Epidermal melanocyte (primary cell): Measurements from ENCODE around the gene CTNNA1.

ENCODE experiments used
- DNase-seq: peaks from one replicate; pipeline ENCODE4 v3.0.0; 2011; ENCODE audit warnings: low spot score; ENCODE audit not compliant: insufficient read length

Gene CTNNA1

GRCh38 chr5:138927544-138927943, 174.3 kb downstream of the CTNNA1 start:
- no peak for DNase-seq

DNA sequence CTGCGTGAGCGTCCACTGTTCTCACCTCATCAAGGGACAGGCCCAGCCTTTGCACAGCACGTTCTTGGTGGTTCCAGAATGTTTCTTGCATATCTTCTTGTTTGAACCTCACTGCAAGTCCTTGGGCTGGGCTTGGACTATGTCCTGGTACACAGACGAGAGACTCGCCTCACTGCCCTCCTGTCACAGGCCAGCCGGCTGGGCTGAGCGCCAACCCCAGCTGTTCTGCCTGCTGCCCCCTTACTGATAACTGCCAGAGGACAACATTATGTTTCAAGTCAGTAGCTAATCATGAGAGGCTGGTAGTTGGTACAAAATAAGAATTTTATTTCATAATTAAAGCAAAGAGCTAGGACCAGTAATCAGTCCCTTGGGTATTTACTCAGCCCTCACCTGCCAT, 174.8 kb downstream of the CTNNA1 start:
- DNase-seq, result no peak

GRCh38 chr5:138929571-138929955, 176.3 kb downstream of the CTNNA1 start:
- peak; percentile 96 for DNase-seq

DNA sequence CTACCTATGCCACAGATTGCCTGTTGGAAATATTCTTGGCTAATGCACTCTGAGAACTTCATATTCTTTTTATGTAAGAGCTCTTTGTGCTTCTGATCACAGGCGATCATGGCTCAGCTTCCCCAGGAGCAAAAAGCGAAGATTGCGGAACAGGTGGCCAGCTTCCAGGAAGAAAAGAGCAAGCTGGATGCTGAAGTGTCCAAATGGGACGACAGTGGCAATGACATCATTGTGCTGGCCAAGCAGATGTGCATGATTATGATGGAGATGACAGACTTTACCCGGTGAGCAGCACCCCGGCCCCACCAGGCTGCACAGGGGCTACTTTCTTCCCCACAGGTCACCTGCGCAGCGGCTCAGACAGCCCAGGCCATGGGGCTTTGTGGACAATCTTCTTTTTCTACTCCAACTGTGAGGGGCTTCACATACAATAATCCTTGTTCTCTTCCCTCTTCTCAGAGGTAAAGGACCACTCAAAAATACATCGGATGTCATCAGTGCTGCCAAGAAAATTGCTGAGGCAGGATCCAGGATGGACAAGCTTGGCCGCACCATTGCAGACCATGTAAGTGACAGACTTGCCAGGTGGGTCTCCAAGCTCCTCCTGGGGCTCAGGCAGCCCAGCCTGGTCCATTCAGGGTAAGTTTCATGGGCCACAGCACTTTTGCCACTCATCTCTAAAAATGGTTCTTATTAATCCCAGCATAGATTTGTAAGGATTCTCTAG, 177.3 kb downstream of the CTNNA1 start:
- no peak for DNase-seq

DNA sequence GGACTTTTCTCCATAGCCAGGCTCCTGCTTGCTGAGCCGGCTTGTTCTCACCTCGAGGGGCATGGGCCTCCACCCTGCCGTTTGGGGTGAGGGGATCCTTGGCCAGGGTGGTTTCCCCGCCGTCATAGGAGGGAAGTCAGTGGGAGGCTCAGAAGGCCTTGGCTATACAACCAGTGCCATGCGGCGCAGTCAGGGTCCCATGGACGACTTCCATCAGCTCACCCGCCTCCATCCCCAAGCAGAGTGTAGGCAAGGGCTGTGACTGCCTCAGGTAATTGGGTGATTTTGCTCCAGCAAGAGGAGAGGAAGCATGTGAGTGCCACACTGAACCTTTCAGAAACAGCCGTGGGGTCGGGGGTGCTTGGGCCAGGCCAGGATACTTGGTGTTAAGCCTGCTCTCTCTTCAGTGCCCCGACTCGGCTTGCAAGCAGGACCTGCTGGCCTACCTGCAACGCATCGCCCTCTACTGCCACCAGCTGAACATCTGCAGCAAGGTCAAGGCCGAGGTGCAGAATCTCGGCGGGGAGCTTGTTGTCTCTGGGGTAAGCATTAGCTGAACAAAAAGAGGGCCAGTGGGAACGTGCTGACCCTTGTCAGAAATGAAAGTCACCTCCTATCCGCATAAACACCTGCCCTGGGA, 179.1 kb downstream of the CTNNA1 start:
- no peak for DNase-seq

GRCh38 chr5:138933522-138934290, 180.5 kb downstream of the CTNNA1 start:
- no peak for DNase-seq

DNA sequence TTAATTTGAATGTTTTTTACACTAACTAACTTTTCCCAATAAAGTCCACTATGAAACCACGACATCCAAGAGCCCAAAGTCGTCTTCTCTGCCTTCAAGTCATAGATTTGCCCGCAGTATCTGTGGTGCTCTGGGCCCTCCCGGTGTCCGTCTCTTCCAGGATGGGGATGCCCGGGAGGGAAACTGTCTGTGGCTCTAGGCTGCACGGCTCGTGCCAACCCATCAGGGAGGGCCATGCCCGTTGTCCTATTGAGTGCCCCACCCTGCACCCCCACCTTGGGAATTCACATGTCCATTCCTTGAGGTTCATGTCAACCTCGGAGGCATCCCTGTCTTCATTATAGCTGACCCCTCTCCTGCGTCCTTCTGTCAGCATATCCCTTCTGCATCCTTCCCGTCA, 181.7 kb downstream of the CTNNA1 start:
- no peak for DNase-seq

DNA sequence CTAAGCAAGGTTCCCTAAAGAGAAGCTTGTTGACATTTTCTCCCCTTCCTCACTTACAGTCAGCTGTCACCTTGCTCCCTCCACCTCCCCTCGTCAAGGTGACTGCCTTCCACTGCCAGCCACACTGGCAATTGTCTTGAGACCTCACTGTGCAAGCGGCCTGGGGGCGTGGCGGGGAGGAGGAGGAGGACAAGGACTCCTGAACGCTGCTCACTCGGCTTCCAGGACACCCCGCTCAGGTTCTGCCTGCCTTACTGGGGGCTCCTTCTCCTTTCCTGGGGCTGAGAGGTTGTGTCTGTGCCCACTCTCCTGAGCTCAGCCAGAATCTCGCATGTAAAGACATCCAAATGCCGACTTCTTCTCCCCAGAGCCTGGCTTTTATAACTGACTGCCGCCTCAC, 182.2 kb downstream of the CTNNA1 start:
- DNase-seq, result no peak

DNA sequence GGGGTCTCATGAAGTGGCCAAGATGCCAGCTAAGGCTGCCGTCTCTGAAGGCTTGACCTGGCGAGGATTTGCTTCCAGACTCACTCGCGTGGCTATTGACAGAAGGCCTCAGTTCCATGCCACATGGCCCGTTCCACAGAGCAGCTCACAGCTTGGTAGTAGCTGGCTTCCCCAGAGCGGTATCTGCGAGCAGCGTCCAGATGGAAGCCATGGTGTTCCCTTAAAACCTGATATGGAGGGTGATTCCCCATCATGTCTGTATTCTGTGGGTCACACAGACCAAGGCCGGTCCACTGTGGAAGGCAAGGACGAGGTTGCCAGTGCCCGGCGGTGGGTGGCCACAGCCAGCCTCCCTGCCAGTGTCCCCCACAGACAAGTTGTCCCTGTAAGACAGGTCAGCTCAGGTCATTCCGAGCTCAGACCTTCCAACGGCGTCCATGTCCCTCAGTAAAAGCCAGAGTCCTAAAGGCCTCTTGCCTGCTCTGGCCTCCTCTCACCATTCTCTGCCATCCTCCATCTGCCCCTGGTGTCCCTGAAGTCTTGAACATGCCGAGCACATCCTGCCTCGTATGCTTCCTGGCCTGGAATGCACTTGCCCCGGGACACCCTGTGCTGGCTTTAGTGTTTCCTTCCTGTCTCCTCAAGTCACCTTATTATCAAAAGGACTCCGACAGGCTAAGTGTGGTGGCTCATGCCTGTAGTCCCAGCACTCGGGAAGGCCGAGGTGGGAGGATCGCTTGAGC, 183.2 kb downstream of the CTNNA1 start:
- no peak for DNase-seq

DNA sequence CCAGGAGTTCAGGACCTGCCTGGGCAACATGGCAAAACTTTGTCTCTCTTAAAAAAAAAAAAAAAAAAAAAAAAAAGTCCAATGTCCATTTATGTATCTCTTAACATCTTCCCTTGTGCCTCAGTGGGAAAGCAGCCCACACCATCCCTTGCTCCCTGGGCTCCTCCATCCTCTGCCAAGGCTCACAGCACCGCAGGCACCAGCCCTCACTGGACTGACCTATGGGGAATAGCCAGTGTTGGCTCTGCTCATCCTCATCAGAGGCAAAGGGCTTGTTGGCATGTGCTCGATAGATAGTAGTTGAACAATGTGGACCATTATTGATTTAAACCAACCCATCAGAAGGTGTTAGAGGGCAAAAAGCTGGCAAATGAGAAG, 183.7 kb downstream of the CTNNA1 start:
- DNase-seq, result no peak

DNA sequence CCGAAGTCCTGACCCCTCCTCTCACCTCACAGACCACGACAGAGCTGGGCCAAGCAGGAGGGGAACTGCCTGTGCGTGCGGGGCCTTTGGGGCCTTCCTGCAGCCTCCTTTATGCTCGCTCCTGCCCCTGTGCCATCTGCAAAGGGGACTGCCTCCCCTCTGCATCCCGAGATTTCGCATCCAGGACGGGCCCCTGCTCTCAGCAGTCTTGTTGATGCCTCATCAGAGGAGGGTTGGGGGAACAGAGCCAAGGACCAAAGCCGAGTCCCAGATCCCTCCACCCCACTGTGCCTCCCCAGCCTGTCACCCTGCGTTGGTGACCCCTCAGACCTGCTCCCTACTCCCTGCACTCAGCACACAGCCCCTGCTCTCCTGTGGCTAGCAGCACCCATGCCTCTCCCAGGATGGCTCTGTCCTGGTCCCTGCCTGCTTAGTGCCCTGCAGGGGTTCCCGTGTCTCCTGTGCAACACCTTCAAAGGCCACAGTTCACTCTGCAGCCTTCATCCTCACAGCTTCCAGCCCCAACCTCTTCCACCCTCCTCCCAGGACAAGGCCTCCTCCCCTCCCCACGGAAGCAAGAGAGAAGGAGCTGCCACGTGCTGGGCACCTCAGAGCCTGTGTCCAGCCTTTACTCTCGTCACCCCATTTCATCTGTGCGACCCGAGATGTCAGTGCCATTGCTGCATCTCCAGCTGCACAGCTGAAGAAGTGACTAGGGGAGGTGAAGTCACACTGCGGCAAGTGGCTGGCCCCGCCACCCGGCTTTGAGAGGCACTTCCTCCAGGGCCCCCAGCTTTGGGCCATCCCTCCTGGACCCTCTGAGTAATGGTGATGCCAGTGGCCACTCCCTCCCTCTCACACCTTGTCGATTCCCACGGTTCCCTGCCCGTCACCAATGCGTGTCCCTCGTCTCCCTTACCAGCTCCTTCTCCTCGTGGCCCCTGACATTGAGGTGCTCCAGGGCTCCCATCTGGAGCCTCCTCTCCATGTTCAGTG, 184.5 kb downstream of the CTNNA1 start:
- DNase-seq, result no peak

GRCh38 chr5:138938526-138938925, 185.3 kb downstream of the CTNNA1 start:
- DNase-seq, result no peak

- DNase-seq, result no peak
Measured at GRCh38 chr5:138942066-138942465, 188.8 kb downstream of the CTNNA1 start.

DNA sequence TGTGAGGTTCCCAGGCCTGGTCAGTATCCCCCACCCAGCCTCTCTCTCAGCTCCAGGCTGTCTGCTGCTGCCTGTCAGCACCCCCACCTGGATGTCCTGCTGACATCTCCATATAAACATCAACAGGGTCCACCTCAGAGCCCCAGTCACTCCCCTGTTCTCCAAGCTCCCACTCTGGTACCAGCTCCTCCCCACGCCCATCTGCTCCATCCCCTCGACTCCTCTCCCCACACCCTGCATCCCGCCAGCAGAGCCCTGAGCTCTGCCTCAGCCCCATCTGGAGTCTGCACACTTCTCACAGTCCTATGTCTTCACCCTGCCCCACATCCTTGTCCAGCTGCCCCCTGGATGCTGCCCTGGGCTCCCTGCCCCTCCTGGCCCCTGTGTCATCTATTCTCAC, 189.6 kb downstream of the CTNNA1 start:
- no peak for DNase-seq

GRCh38 chr5:138943599-138944173, 190.5 kb downstream of the CTNNA1 start:
- no peak for DNase-seq

- DNase-seq, result no peak
Measured at GRCh38 chr5:138944527-138945322, 191.5 kb downstream of the CTNNA1 start.

DNA sequence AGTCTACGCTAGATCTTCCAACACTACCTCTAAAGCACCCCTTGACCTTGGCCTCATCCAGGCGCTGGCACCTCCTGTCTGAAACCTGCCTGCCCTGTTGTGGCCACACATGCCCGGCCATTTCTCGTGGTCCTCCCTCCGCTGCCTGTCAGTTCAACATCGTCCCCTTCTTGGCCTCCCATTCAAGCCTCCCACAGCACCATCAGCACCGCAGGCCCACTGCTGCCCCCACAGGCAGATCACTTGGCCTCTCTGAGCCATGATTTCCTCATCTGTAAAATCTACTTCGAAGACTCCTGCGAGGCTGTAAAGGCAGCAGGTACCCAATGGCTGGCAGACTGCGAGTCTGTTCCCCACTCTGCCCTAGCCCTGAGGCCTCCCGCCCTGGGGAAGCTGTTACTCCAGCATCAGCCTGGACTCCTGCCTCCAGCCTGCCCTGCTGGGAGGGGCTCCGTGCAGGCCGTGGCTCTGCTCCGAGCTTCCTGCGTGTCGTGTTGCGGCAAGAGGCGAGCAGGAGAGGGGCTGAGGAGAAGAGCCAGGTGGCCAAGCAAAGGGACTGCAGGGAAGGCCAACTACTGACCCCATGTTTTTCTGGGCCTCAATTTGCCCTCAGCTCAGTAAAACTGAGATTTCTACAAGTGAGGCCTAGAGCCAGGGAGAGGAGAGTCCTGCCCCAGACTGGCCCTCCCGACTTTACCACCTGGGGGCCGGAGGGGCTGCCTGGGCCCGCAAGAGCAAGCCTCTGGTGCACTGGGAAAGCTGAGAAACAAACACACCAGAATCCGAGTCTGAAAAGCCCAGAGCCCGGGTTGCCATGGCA, 192.4 kb downstream of the CTNNA1 start:
- no peak for DNase-seq

DNA sequence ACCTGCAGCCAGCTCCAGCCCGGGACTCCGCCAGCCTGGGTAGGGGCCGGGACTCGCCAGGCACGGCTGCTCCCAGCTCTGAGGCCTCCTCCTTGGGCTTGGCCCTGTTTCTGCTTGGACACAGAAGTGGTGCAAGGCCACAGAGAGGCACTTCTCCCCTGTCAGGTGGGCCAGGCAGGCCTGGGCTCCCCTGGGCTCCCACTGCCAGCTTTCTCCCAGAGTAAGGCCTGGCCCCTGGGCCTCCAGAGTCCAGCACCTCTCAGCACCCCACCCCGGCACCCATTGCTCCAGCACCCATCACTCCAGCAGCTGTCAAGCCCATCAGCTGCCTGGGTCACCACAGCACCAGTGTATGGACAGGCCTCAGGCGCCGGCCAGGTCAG, 193.0 kb downstream of the CTNNA1 start:
- no peak for DNase-seq
